ENCODE measurements around the gene PSMB10.

PSMB10 gene

GRCh38 chr16:67963662-67964321 lies 27.1 kb upstream of the PSMB10 start:
- no peak for DNase-seq (ENCODE audit: low read depth in 3 of 3)

GRCh38 chr16:67963292-67963661 lies 26.6 kb upstream of the PSMB10 start:
- DNase-seq (ENCODE audit: low read depth in 3 of 3): no peak

- no peak for DNase-seq (ENCODE audit: low read depth in 3 of 3)
These were observed 25.5 kb upstream of the PSMB10 start for GRCh38 chr16:67962135-67962534.

- DNase-seq (ENCODE audit: low read depth in 3 of 3): no peak
These were observed 24.9 kb upstream of the PSMB10 start for GRCh38 chr16:67961551-67961957.

- no peak for DNase-seq (ENCODE audit: low read depth in 3 of 3)
These were observed 23.1 kb upstream of the PSMB10 start for GRCh38 chr16:67959536-67960329.

GRCh38 chr16:67957622-67958021 lies 21.0 kb upstream of the PSMB10 start:
- no peak for DNase-seq (ENCODE audit: low read depth in 3 of 3)

GRCh38 chr16:67954421-67955196 lies 18.0 kb upstream of the PSMB10 start:
- DNase-seq (ENCODE audit: low read depth in 3 of 3): no peak

- DNase-seq (ENCODE audit: low read depth in 3 of 3): no peak
These were observed 17.2 kb upstream of the PSMB10 start for GRCh38 chr16:67953641-67954375.

GRCh38 chr16:67951485-67951884 lies 14.8 kb upstream of the PSMB10 start:
- no peak for DNase-seq (ENCODE audit: low read depth in 3 of 3)

- no peak for DNase-seq (ENCODE audit: low read depth in 3 of 3)
These were observed 13.7 kb upstream of the PSMB10 start for GRCh38 chr16:67950335-67950843.

- DNase-seq (ENCODE audit: low read depth in 3 of 3): no peak
These were observed 13.0 kb upstream of the PSMB10 start for GRCh38 chr16:67949645-67950044.

- DNase-seq (ENCODE audit: low read depth in 3 of 3): no peak
These were observed 11.4 kb upstream of the PSMB10 start for GRCh38 chr16:67948015-67948414.

- DNase-seq (ENCODE audit: low read depth in 3 of 3): no peak
These were observed 10.4 kb upstream of the PSMB10 start for GRCh38 chr16:67946966-67947558.

- DNase-seq (ENCODE audit: low read depth in 3 of 3): no peak
These were observed 9.5 kb upstream of the PSMB10 start for GRCh38 chr16:67946128-67946569.

- DNase-seq (ENCODE audit: low read depth in 3 of 3): no peak
These were observed 8.8 kb upstream of the PSMB10 start for GRCh38 chr16:67945392-67945933.

- DNase-seq (ENCODE audit: low read depth in 3 of 3): no peak
These were observed 8.2 kb upstream of the PSMB10 start for GRCh38 chr16:67944690-67945391.

- no peak for DNase-seq (ENCODE audit: low read depth in 3 of 3)
These were observed 7.2 kb upstream of the PSMB10 start, which contains the start of gene LCAT for GRCh38 chr16:67943619-67944504. TSS of gene LCAT (minus strand) at chr16:67944120. CDS start at chr16:67944101, 19 bp downstream.

GRCh38 chr16:67943256-67943618 lies 6.6 kb upstream of the PSMB10 start:
- DNase-seq (ENCODE audit: low read depth in 3 of 3): no peak
